Measurements from ENCODE around the gene SLC43A2. TPM values are rescaled to one million over a fixed set of nuclear protein-coding genes. Genes with fewer than 3 reads are reported as not detected.

SLC43A2 gene
- total RNA-seq, 1 experiment from 2014 or later, result 0.06 TPM

DNA sequence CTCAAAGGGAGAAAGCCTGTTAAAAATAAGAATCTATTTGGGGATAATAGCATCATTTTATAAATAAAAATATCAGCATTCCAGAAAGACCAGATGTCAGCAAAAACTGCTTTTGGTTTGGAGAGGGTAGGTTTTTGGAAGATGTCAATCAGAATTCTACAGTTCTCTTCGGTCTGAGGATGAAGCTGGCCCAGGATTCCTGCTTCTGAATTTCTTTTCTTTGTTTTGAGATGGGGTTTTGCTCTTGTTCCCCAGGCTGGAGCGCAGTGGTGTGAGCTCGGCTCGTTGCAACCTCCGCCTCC lies 35.1 kb downstream of the SLC43A2 start:
- no peaks in the 10 kb centered on the region for H3K9me3 ChIP-seq (ENCODE audit: low read depth, low read length, poor library complexity, severe bottlenecking)
- no peak overlapping the region for H3K4me3 ChIP-seq (ENCODE audit: low read depth, low read length, poor library complexity, severe bottlenecking)
- H3K27me3 ChIP-seq (replicated peaks; ENCODE audit: insufficient read depth, low read depth, low read length, poor library complexity), result no peaks in the 10 kb centered on the region
- no peak for TF ChIP-seq EZH2 (IDR thresholded peaks at IDR 0.05; ENCODE audit: borderline replicate concordance, low read depth, low read length, poor library complexity, severe bottlenecking)
- TF ChIP-seq, protein P1, sequence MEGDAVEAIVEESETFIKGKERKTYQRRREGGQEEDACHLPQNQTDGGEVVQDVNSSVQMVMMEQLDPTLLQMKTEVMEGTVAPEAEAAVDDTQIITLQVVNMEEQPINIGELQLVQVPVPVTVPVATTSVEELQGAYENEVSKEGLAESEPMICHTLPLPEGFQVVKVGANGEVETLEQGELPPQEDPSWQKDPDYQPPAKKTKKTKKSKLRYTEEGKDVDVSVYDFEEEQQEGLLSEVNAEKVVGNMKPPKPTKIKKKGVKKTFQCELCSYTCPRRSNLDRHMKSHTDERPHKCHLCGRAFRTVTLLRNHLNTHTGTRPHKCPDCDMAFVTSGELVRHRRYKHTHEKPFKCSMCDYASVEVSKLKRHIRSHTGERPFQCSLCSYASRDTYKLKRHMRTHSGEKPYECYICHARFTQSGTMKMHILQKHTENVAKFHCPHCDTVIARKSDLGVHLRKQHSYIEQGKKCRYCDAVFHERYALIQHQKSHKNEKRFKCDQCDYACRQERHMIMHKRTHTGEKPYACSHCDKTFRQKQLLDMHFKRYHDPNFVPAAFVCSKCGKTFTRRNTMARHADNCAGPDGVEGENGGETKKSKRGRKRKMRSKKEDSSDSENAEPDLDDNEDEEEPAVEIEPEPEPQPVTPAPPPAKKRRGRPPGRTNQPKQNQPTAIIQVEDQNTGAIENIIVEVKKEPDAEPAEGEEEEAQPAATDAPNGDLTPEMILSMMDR (conservative IDR thresholded peaks at IDR 0.05; ENCODE audit: low read depth, low read length), result no peak
- no peak for DNase-seq (ENCODE audit: low spot score)
- H3K27ac ChIP-seq (ENCODE audit: low read depth, low read length, poor library complexity, severe bottlenecking), result no peak overlapping the region
- intact Hi-C loops (cut with micrococcal nuclease; ENCODE audit: unreplicated experiment), result no loop called here
- ChIA-PET CTCF (no interaction called here), POLR2A (ENCODE audit: low non-redundant PET) (no interaction called here)
- H3K4me1 ChIP-seq (ENCODE audit: insufficient read depth, low read length, poor library complexity, severe bottlenecking), result no peaks in the 10 kb centered on the region
- no peaks in the 10 kb centered on the region for H3K36me3 ChIP-seq (ENCODE audit: insufficient read depth, low read length, poor library complexity, severe bottlenecking)
- no TSS peak for BruUV-seq (replicated peaks)

DNA sequence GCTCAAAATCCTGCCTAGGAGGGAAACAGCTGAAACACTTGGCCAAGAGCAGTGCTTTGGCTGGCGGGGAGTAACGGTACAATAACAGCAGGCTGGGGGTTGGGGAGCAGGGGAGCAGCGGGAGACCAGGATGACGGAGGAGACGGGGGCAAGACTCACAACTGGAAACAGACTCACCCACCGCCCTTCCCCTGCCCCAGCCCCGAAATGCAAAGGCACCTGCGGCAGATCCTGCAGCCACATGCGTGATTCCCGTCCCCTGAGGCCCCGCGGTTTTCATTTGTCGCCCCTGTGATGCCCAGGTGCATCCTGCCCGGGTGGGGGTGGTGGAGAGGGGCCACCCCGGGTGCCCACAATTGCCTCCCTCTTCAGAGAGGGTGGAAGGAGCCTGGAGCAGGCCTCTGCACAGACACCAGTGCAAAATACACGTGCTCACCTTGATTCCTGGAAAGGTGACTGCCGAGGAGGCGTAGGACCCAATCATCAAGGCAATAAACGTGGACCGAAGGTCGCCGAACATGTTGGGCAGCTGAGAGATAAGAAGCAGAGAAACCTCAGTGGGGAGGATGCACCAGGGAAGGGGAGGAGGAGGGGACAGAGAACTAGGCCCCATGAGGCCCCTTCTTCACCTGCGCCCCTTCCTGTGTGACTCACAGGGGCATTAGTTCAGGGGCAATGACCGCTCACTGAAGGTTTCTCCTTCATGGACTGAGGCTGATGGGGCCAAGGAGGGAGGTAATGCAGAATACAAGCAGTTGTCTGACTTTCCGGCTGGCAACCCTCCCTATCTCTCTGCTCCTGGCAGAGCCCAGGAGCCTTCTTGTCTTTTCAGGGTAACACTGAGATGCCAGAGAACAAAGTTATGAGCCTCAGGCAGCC lies 35.6 kb downstream of the SLC43A2 start:
- Histone ChIP-seq H3K27ac (ENCODE audit: low read depth, low read length, poor library complexity, severe bottlenecking) (no peak overlapping the region), H3K9me3 (ENCODE audit: low read depth, low read length, poor library complexity, severe bottlenecking) (no peaks in the 10 kb centered on the region), H3K27me3 (replicated peaks; ENCODE audit: insufficient read depth, low read depth, low read length, poor library complexity) (no peaks in the 10 kb centered on the region), H3K36me3 (ENCODE audit: insufficient read depth, low read length, poor library complexity, severe bottlenecking) (no peaks in the 10 kb centered on the region), H3K4me3 (ENCODE audit: low read depth, low read length, poor library complexity, severe bottlenecking) (no peak overlapping the region), H3K4me1 (ENCODE audit: insufficient read depth, low read length, poor library complexity, severe bottlenecking) (no peaks in the 10 kb centered on the region)
- intact Hi-C loops (cut with micrococcal nuclease; ENCODE audit: unreplicated experiment), result no loop called here
- TF ChIP-seq, protein P1 (conservative IDR thresholded peaks at IDR 0.05; ENCODE audit: low read depth, low read length), result no peak
- TF ChIP-seq EZH2 (IDR thresholded peaks at IDR 0.05; ENCODE audit: borderline replicate concordance, low read depth, low read length, poor library complexity, severe bottlenecking), result no peak
- no TSS peak for BruUV-seq (replicated peaks)
- no peak for DNase-seq (ENCODE audit: low spot score)
- CTCF ChIA-PET, result no interaction called here
- POLR2A ChIA-PET (ENCODE audit: low non-redundant PET), result no interaction called here

DNA sequence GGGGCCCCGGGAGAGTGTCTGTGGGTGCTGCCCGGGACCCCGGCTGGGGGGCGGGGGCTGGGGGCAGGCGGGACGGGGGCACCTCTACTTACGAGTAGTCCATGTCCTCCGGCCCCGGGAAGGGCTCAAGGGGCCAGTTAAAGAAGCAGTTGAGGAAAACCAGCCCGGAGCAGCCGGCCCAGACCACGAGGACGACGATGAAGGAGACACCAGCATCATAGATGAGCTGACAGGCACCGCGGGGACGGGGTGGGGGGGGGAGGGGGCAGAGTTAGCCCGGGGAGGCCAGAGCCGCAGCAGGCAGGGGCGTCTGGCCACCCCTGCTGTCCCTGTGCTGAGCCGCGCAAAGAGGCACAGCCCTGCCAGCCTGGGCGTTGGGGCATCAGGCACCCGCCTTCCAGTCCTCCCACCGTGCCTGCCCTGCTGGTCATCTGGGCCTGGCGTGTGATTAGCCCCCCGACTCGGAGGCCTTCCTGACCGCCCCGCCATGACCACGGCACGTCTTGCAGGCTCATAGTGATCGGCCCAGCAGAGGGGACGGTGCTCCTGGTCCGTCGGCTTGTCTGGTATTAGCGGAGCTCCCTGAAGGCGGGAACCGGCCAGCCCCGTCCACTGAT lies 37.1 kb downstream of the SLC43A2 start:
- H3K27ac ChIP-seq (ENCODE audit: low read depth, low read length, poor library complexity, severe bottlenecking), result no peak overlapping the region
- no peak for TF ChIP-seq EZH2 (IDR thresholded peaks at IDR 0.05; ENCODE audit: borderline replicate concordance, low read depth, low read length, poor library complexity, severe bottlenecking)
- TF ChIP-seq, protein P1 (conservative IDR thresholded peaks at IDR 0.05; ENCODE audit: low read depth, low read length), result no peak
- no peaks in the 10 kb centered on the region for H3K9me3 ChIP-seq (ENCODE audit: low read depth, low read length, poor library complexity, severe bottlenecking)
- H3K4me3 ChIP-seq (ENCODE audit: low read depth, low read length, poor library complexity, severe bottlenecking), result no peak overlapping the region
- H3K4me1 ChIP-seq (ENCODE audit: insufficient read depth, low read length, poor library complexity, severe bottlenecking), result no peaks in the 10 kb centered on the region
- CTCF ChIA-PET, result no interaction called here
- no peak for DNase-seq (ENCODE audit: low spot score)
- POLR2A ChIA-PET (ENCODE audit: low non-redundant PET), result no interaction called here
- no peaks in the 10 kb centered on the region for H3K36me3 ChIP-seq (ENCODE audit: insufficient read depth, low read length, poor library complexity, severe bottlenecking)
- BruUV-seq (replicated peaks), result no TSS peak
- H3K27me3 ChIP-seq (replicated peaks; ENCODE audit: insufficient read depth, low read depth, low read length, poor library complexity), result no peaks in the 10 kb centered on the region
- intact Hi-C loops (cut with micrococcal nuclease; ENCODE audit: unreplicated experiment), result no loop called here

Data from A673 (cell line).